Sciatic nerve (tissue), 2 donors: ENCODE data around the gene APBB3. TPM values are rescaled to one million over a fixed set of nuclear protein-coding genes. Genes with fewer than 3 reads are reported as not detected.
A peak's percentile ranks its signal among the peaks of the same experiment; 100 is the strongest.
"Not testable (repeated sequence)": the region's sequence is repeated elsewhere in the genome, so short reads cannot be mapped to it uniquely, and the experiment has no call there.

ENCODE experiments used
- ATAC-seq: fragments of 200-7000 bp; cut with Tn5 transposase; one replicate; pipeline ENCODE4 v1.9.1; 2020; ENCODE audit warnings: mild to moderate bottlenecking, moderate library complexity
- DNase-seq: peaks from one replicate; pipeline ENCODE4 v3.0.0-alpha.2; 2020; ENCODE audit warnings: low spot score
- intact Hi-C: fragments of 100-400 bp; cut with DNase I; formaldehyde crosslinking; loops from one replicate; pipeline ENCODE4 v1.14.2; 2022
- total RNA-seq: library from RNA; stranded (reverse); fragmentation: NEBNext Ultra II Directional; extraction: Animal tissue kit (Norgen Biotek cat#: 25700); gene quantifications from one replicate; pipeline ENCODE4 v1.2.1, GENCODE V29; 2021
- donor health status: DM: no; HTN: no; CAD: no.
- donor health status: DM: no; HTN: no; CAD: no.

Gene APBB3, protein sequence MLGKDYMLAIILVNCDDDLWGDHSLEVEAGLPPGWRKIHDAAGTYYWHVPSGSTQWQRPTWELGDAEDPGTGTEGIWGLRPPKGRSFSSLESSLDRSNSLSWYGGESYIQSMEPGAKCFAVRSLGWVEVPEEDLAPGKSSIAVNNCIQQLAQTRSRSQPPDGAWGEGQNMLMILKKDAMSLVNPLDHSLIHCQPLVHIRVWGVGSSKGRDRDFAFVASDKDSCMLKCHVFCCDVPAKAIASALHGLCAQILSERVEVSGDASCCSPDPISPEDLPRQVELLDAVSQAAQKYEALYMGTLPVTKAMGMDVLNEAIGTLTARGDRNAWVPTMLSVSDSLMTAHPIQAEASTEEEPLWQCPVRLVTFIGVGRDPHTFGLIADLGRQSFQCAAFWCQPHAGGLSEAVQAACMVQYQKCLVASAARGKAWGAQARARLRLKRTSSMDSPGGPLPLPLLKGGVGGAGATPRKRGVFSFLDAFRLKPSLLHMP
- total RNA-seq, result 43.1 TPM

DNA sequence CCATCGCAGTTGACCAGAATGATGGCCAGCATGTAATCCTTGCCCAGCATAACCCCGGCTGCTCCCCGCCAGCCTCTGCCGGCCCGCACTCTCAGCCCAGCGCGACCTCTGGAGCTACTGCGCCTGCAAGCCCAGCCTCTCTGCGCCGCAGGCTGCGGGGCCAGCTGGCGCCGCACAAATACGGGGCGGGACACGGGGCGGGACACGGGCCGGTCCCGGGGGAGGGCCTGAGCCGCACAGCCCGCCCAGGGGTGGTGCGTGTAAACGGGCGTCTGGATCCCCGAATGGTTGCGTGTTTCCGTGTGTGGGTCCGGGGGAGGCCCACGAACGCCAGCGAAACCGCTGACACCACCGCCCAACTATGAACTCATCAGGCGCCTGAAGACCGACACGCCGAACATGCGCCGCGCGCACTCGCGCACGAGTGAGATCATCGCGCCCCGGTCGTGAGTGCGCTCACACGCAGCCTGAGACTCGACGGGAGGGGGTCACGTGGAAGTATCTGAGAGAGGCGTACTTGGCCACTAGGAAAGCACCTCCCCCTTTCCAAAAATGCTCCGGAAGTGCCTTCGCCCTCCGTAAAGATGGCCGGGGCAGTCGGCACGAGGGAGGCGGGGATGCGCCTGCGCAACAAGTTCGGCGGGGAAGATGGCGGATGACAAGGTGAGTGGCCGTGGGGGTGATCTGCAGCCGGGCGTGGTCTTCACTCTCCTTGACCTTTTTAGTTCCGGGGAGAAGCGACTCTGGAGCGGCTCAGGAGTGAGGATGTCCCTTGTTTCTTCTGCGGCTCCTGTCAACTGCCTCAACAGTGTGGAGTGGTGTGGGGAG is at the start of gene APBB3, which contains the start of gene SLC35A4:
TSS of gene APBB3 (minus strand) at position 403 of the 828 bp plus-strand sequence. CDS start at position 50, 353 bp downstream.
TSS of gene SLC35A4 (plus strand) at position 633 of the 828 bp plus-strand sequence. CDS start 2,342 bp downstream, outside the sequence.
- intact Hi-C loops, result loop anchor here (5.0 kb wide), 1 partner anchor 78 kb away; no protein-coding TSS in a partner anchor
- DNase-seq (peak; percentile 97), ATAC-seq (peak; percentile 97)

DNA sequence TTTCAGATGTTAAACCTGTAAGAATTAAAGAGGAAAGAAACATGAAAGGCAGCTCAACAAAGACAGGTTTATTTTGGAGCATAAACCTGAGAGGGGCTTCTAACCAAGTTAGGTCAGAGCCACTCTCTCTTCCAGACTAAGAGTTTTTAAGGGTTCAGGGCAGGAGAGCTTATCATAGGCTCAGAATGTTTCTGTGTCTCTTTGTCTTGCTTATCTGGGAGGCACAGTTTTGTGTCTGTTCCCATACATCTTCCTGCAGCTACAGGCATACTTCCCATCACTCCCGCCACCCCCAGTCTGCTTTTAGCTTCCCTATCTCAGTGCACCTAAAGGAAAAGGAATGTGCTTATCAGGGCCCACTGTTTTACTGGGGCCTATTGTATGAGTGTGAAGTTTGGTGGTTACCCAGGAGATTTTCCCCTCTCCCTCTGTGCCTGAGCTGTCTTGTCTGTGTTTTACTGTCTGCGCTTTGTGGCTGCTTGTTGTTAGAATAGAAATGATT is 46.7 kb upstream of the APBB3 start:
- ATAC-seq, result no peak
- intact Hi-C loops, result no loop called here
- no peak for DNase-seq

DNA sequence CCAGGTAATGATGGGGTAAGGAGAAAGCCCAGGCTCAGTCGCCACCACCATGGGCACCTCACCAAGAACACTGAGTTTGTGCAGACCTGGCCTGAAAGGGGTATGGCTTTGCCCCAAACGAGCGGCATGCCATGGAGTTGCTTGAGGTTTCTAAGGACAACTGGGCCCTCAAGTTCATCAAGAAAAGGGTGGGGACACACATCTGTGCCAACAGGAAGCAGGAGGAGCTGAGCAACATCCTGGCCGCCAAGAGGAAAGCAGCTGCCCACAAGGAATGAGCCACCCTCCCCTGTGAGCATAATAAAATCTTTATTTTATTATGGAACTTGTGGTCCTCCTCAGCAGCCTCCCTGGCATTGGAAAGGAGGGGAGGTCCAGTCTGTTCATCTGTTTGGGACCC is 44.7 kb upstream of the APBB3 start:
- peak; percentile 71 for ATAC-seq

DNA sequence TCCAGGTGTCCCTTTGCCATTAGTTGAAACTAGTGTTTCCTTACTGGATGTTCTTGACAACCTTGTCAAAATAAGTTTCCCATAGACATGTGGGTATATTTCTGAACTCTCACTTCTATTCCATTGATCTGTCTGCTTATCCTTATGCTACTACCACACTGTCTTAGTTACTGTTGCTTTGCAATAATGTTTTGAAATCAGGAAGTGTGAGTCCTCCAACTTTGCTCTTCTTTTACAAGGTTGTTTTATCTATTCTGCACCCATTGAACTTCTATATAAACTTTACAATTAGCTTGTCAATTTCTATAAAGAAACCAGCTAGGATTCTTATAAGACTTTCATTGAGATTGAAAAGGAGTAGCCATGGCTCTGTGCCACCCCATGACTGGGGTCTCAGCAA is 44.3 kb upstream of the APBB3 start:
- DNase-seq, result no peak
- intact Hi-C loops, result no loop called here
- ATAC-seq, result no peak

More for the DNA sequence above, 44.7 kb upstream of the APBB3 start:
- DNase-seq, result no peak
- intact Hi-C loops, result no loop called here

DNA sequence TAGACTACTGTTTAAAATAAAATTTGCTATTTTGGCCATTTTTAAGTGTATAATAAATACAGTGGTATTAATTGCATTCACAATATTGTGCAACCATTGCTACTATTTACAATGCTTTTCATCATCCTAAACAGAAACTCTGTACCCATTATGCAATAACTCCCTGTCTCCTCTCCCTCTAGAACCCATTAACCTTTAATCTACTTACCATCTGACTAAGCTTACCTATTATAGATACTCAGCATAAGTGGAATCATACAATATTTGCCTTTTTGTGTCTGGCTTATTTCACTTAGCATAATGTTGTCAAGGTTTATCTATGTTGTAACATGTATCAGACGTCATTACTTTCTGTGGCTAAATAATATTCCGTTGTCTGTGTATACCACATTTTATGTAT is 42.6 kb upstream of the APBB3 start:
- DNase-seq, result no peak
- intact Hi-C loops, result no loop called here
- ATAC-seq, result no peak

DNA sequence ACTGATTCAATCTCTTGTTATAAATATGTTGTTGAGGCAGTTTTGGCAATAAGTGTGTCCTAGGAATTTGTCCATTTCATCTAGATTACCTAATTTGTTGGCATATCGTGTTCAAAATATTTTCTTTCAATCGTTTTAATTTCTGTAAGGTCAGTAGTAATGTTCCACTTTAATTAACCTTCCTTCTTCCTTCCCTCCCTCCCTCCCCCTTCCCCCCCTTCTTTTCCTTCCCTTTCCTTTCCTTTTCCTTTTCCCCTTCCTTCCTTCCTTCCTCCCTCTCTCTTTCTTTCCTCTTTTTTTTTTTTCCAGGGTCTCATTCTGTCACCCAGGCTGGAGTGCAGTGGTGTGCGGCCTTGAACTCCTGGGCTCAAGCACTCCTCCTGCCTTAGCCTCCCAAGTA is 41.5 kb upstream of the APBB3 start:
- DNase-seq (no peak), ATAC-seq (no peak)
- intact Hi-C loops, result no loop called here

DNA sequence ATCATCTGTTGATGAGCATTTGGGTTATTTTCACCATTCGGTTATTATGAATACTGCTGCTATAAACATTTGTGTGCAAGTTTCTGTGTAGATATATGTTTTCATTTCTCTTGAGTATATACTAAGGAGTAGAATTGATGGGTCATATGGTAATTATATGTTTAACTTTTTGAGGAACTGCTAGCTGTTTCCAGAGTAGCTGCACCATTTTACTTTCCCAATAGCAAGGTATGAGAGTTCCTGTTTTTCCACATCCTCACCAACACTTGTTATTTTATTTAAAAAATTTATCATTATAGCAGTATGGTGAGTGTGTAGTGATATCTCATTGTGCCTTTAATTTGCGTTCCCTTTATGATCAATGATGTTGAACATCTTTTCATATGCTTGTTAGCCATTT is 39.3 kb upstream of the APBB3 start:
- ATAC-seq (no peak), DNase-seq (no peak)

DNA sequence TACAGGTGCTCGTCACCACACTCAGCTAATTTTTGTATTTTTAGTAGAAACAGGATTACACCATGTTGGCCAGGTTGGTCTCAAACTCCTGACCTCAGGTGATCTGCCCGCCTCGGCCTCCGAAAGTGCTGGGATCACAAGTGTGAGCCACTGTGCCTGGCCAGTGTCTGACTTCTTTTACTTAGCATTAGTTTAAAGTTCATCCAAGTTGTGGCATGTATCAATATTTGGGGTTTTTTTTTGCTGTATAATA is 39.0 kb upstream of the APBB3 start:
- intact Hi-C loops, DNase-seq, ATAC-seq: not testable (repeated sequence)

More for the DNA sequence above, 39.3 kb upstream of the APBB3 start:
- intact Hi-C loops, result no loop called here

DNA sequence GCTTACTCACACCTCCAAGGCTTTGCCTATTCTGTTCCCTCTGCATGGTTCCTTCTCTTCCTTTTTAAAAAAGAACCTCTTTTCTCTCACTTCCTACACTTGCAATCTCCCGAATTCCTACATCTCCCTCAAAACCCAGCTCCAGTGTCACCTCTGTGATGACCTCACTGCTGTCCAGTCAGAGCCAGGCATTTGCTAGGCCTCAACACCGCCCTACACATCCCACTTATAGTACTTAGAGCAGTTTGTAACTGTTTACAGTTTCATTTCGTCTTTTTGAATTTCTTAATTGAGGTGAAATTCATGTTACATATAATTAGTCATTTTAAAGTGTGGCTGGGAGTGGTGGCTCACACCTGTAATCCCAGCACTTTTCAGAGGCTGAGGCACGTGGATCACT is 37.7 kb upstream of the APBB3 start:
- no peak for ATAC-seq
- no peak for DNase-seq
- intact Hi-C loops, result no loop called here

DNA sequence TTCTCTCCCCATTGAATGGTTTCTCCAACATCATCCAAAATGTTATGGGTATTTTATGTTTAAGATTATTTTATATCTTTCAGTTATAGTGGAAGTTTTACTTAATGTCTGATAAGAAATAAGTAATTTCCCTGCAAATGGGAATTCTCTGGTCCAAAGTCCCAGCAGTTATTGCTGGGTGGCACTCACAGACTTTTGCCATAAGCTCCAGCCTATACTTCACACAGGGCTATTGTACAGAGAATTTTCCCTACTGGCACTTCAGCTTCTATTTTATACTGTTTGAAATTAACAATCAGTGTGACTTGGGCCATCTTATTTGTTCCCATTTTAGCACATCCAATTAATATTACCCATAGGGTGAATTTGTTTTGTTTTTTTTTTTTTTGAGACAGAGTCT is 35.7 kb upstream of the APBB3 start:
- intact Hi-C loops, result no loop called here
- ATAC-seq, result no peak

DNA sequence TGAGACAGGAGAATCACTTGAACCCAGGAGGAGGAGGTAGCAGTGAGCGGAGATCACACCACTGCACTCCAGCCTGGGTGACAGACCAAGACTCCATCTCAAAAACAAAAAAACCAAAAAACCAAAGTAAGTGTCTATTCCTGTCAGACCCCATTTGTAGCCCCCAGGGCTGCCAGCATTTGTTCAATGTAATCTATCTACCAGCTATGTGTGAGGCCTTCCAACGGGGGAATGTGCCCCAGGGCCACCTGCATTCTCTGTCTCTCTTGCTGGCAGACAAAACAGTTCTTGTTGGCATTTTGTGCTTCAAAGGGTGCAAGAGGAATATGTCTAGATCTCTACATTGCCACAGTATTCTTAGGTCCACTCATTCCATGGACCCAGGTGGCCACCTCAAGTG is 34.4 kb upstream of the APBB3 start:
- intact Hi-C loops, result no loop called here
- ATAC-seq, result no peak
- DNase-seq, result no peak

More for the DNA sequence above, 35.7 kb upstream of the APBB3 start:
- no peak for DNase-seq

DNA sequence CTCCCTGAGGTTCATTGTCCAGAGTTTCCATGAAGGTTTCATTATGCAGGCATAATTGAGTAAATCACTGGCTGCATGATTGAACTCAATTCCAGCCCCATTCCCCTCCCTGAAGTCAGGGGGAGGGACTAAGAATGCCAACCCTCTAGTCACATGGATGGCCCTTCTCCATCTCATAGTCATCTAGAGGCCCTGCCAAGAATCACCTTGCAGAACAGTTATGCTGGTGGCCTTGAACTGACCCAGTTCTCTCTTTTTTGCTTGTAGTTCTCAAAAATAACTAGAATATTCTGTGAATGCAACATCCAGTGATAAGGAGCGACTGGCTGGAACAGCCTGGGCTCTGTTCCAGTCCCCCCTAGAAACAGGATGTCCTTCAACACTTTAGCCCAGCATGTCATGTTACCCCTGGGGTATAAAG is 31.9 kb upstream of the APBB3 start:
- peak; percentile 76 for ATAC-seq
- no peak for DNase-seq
- intact Hi-C loops, result no loop called here

DNA sequence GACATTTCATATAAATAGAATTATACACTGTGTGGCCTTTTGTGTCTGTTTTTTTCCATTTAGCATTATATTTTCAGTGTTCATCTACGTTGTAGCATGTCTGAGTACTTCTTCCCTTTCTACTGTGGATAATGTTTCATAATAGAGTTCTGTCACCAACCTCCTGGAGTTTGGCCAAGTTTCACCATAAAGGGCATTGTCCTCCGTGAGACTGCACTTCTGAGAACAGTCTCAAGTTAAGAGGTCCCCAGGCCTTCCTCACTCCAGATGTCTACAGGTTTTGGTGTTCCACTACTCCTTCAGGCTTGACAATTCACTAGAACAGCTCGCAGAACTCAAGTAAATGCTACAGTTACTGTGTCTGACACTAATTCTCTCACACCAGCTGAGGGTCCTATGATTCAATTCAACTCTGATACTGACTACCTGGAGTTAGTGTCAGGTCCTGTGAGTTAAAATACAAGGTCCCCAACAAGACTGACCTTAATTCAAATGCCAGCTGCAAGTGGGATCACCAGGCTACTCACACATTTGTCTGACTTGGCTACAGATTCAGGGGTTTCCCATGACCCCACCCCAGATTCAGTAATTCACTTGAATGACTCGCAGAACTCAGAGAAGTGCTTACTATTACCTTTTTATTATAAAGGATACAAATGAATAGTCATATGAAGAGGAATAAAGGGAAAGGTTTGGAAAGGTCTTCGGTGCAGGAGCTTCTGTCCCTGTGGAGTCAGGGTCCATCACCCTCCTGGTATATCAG is 31.3 kb upstream of the APBB3 start:
- DNase-seq (no peak), ATAC-seq (peak; percentile 79)
- intact Hi-C loops, result no loop called here

DNA sequence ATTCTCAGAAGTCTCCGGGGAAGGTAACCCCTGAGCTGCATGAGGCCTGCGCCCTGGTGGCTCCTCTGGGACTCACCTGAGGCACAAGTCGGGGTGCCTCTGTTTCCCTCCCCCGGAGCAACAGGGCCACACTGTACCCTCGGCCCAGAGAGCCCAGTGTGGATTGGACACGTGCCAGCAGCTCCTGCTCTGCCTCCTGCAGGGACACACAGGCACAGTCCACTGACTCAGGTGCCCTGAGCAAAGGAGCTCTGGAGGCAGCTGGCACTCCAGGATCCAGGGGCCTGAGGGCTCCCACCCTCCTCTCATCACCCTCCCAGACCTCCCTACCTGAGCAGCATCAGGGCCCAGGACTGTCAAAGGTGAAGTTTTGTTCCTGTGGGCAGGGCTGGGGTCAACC is 29.8 kb upstream of the APBB3 start:
- DNase-seq, result no peak
- intact Hi-C loops, result no loop called here
- ATAC-seq, result no peak

DNA sequence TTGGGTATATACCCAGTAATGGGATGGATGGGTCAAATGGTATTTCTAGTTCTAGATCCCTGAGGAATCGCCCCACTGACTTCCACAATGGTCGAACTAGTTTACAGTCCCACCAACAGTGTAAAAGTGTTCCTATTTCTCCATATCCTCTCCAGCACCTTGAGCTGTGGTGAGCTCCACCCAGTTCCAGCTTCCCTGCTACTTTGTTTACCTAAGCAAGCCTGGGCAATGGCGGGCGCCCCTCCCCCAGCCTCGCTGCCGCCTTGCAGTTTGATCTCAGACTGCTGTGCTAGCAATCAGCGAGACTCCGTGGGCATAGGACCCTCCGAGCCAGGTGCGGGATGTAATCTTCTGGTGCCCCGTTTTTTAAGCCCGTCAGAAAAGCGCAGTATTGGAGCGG is 28.7 kb upstream of the APBB3 start:
- DNase-seq, intact Hi-C loops, ATAC-seq: not testable (repeated sequence)

DNA sequence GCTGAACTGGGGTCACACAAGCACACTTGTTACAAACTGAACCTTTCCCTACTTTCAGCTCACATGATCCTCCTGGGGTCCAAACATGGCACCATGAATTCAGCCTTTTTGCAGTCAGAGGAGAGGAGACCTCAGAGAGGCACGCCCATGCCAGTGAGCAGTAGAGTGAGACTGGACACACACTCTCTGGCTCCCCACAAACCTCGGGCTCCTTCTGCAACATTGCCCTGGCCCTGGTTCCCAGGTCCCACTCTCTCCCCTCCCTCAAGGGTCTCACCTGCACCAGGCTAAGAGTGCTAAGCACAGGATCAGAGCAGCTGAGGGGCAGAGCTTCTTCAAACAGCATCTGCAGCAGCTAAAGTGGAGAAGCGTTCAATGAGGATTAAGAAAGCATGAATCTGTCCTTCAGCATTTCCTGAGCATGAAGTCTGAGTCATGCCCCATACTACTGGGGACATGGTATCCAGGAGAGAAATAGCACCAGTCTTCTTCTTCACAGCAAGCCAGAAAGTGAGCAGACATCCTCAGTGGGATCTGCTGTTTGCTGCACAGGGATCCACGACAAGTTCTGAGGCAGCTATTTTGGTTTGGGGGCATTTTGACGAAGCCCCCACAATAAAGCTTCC is 27.5 kb upstream of the APBB3 start:
- no peak for DNase-seq
- intact Hi-C loops, result no loop called here
- ATAC-seq, result no peak

DNA sequence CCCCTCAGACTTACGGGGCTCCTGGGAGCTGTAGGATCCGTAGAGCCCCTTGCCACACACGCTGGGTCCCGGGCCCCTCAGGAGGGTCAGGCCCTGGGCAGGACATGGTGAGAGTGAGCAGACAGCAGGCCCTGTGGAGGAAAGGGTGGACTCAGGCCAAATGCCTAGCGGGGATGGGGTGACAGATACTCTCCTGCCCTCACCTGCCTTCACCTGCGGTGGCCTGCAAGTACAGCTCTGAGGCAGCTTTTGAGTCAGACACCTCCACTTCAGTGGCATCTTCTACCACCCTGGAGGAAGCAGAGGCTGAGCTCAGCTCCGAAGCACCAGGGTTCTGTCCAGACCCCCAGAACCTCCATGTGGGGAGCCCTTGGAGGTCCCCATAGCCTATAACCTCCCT is 26.5 kb upstream of the APBB3 start:
- no peak for DNase-seq
- intact Hi-C loops, result no loop called here
- no peak for ATAC-seq

DNA sequence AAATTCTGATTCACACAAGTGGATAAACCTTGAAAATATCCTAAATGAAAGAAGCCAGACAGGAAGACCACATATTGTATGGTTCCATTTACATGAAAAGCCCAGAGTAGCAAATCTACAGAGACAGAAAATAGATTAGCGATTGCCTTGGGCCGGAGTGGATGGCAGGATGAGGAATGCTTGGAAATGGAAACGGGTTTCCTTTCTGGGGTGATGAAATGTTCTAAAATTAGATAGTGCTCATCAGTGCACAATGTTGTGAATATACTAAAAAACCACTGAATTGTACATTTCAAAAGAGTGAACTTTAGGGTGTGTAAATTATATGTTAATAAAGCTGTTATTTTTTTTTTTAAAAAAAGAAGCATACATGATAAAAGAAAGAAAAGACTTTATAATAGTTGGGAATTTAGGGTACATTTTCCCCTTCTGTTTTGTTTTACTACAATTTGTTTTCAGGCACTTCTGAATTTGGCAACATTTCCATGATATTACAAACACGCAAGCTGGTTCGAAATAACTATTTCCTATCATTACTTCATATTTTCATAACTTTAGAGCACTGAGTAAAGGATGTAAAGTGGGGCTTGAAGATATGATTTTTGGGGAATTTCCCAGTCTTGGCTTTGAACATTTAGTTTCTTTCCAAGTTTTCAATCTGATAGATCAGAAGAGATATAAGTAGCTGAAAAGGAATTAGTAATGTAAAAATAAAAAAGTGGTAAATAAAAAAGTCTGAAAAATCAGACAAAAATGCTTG is 24.1 kb upstream of the APBB3 start:
- no peak for DNase-seq
- ATAC-seq, result peak; percentile 79
- intact Hi-C loops, result no loop called here
